Astrocyte (in vitro differentiated cells and primary cell): ENCODE data around the gene CTCFL. TPM values are rescaled to one million over a fixed set of nuclear protein-coding genes. Genes with fewer than 3 reads are reported as not detected.

ENCODE experiments used
- DNase-seq: peaks from one replicate; pipeline ENCODE4 v3.0.0-alpha.2; 2010; ENCODE audit warnings: low read depth
- FAIRE-seq: peaks from 2 replicates; lab custom pipeline; 2011; peaks lifted over from hg19 to GRCh38; lab: Jason Lieb, UNC
- H2AFZ ChIP-seq: 2 replicates; pipeline ENCODE4 v1.6.0; 2012; ENCODE audit warnings: low read depth, low read length, inconsistent platforms
- H3K27ac ChIP-seq: 2 replicates; pipeline ENCODE4 v1.5.1; 2011; ENCODE audit warnings: low read depth, low read length, inconsistent platforms
- H3K27me3 ChIP-seq: 2 replicates; pipeline ENCODE4 v1.6.0; 2011; ENCODE audit warnings: low read length, inconsistent platforms; ENCODE audit not compliant: insufficient read depth
- H3K36me3 ChIP-seq: 2 replicates; pipeline ENCODE4 v1.5.1; 2011; ENCODE audit warnings: low read length, inconsistent platforms; ENCODE audit not compliant: insufficient read depth
- H3K4me1 ChIP-seq: 2 replicates; pipeline ENCODE4 v1.5.1; 2011; ENCODE audit warnings: low read length, inconsistent platforms; ENCODE audit not compliant: insufficient read depth
- H3K4me2 ChIP-seq: 2 replicates; pipeline ENCODE4 v1.6.0; 2012; ENCODE audit warnings: low read length, inconsistent platforms
- H3K4me3 ChIP-seq: 2 replicates; pipeline ENCODE4 v1.5.1; 2011; ENCODE audit warnings: low read depth, mild to moderate bottlenecking, low read length, inconsistent platforms; ENCODE audit not compliant: insufficient read depth
- H3K79me2 ChIP-seq: 2 replicates; pipeline ENCODE4 v1.6.0; 2012; ENCODE audit warnings: mild to moderate bottlenecking, low read length, inconsistent platforms; ENCODE audit not compliant: insufficient read depth
- H3K9ac ChIP-seq: 2 replicates; pipeline ENCODE4 v1.6.0; 2012; ENCODE audit warnings: mild to moderate bottlenecking, low read length, inconsistent platforms
- H3K9me3 ChIP-seq: 2 replicates; pipeline ENCODE4 v1.5.1; 2012; ENCODE audit warnings: low read depth, mild to moderate bottlenecking, low read length, inconsistent platforms; ENCODE audit not compliant: insufficient read depth
- H4K20me1 ChIP-seq: 2 replicates; pipeline ENCODE4 v1.6.0; 2012; ENCODE audit warnings: low read length, inconsistent platforms; ENCODE audit not compliant: insufficient read depth
- H3K27ac Mint-ChIP-seq: one replicate; pipeline ENCODE4 v1.8.0; 2021; ENCODE audit warnings: mild to moderate bottlenecking, mixed read lengths; ENCODE audit not compliant: unreplicated experiment
- H3K27me3 Mint-ChIP-seq: one replicate; pipeline ENCODE4 v1.8.0; 2021; ENCODE audit warnings: low read depth, mixed read lengths; ENCODE audit not compliant: unreplicated experiment
- H3K36me3 Mint-ChIP-seq: one replicate; pipeline ENCODE4 v1.8.0; 2021; ENCODE audit warnings: low read depth, mixed read lengths; ENCODE audit not compliant: unreplicated experiment
- H3K4me1 Mint-ChIP-seq: one replicate; pipeline ENCODE4 v1.8.0; 2021; ENCODE audit warnings: low read depth, mixed read lengths; ENCODE audit not compliant: unreplicated experiment
- H3K4me3 Mint-ChIP-seq: one replicate; pipeline ENCODE4 v1.8.0; 2021; ENCODE audit warnings: mild to moderate bottlenecking, moderate library complexity, mixed read lengths; ENCODE audit not compliant: unreplicated experiment
- H3K9me3 Mint-ChIP-seq: one replicate; pipeline ENCODE4 v1.8.0; 2021; ENCODE audit warnings: mild to moderate bottlenecking, mixed read lengths; ENCODE audit not compliant: unreplicated experiment
- CTCF ChIP-seq: IDR thresholded peaks from 2 replicates; pipeline ENCODE4 v1.5.1; 2011; ENCODE audit warnings: low read depth, mild to moderate bottlenecking, inconsistent platforms, low read length, moderate library complexity; ENCODE audit not compliant: insufficient read depth
- EZH2 ChIP-seq: IDR thresholded peaks from 2 replicates; pipeline ENCODE4 v1.6.1; 2012; ENCODE audit warnings: mild to moderate bottlenecking, low read length, inconsistent platforms; ENCODE audit not compliant: insufficient read depth
- total RNA-seq: library from RNA; stranded (reverse); gene quantifications from 2 replicates; pipeline ENCODE4 v1.2.1, GENCODE V29; 2021

Gene CTCFL
- total RNA-seq, 1 donor from 2014 or later = not detected

DNA sequence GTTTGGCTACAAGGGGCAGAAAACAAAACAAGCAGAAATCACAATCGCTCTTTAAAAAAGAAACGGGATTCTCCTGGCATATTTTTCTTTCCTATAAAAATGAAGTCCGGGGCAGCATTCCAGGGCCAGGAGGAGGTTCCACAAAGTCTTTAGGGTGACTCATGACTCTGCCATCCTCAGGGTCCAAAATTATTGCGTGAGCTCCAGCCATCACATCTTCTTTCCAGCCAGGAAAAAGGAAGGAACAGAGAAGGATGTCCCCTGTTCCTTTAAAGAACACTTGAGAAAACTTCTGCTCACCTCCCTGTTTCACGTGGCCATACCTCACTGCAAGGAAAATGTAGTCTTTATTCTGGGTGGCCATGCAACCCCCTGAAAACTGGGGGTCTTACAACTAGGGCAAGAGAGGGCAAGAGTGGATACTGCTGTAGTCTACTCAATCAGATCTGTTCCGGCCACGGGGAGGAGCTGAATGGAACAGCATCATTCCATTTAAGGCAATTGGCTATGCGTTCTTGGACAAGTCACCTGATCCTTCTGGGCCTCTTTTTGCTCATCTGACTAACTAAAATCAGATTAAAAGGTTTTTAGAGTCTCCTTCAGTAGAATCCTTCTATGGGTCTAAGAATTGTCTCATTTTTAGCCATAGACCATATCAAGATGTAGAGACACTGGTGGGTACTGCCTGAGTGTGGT lies 49.4 kb downstream of the CTCFL start:
- Mint-ChIP-seq H3K27ac (no peak overlapping the region), H3K4me1 (peaks cover 2% of the 10 kb centered on the region), H3K36me3 (peaks cover 2% of the 10 kb centered on the region), H3K27me3 (peaks cover 28% of the 10 kb centered on the region), H3K4me3 (no peak overlapping the region), H3K9me3 (peaks cover 3% of the 10 kb centered on the region)
- Histone ChIP-seq H3K4me1 (no peaks in the 10 kb centered on the region), H2AFZ (no peak overlapping the region), H3K27me3 (peaks cover 27% of the 10 kb centered on the region), H3K79me2 (no peaks in the 10 kb centered on the region), H3K4me3 (no peak overlapping the region), H3K9ac (no peak overlapping the region), H3K36me3 (no peaks in the 10 kb centered on the region), H3K4me2 (no peak overlapping the region), H4K20me1 (no peaks in the 10 kb centered on the region), H3K27ac (no peak overlapping the region), H3K9me3 (no peaks in the 10 kb centered on the region)
- no peak for FAIRE-seq
- TF ChIP-seq EZH2 = no peak
- TF ChIP-seq CTCF = no peak
- DNase-seq = no peak

GRCh38 chr20:57474816-57475215 lies 50.1 kb downstream of the CTCFL start:
- Histone ChIP-seq H3K4me2 (no peak overlapping the region), H3K9ac (no peak overlapping the region)

More at GRCh38 chr20:57474816-57475215, 50.1 kb downstream of the CTCFL start:
- no peaks in the 10 kb centered on the region for H3K79me2 ChIP-seq
- Mint-ChIP-seq H3K36me3 (peaks cover 2% of the 10 kb centered on the region), H3K4me3 (no peak overlapping the region), H3K4me1 (peaks cover 2% of the 10 kb centered on the region), H3K27me3 (peaks cover 31% of the 10 kb centered on the region), H3K9me3 (peaks cover 3% of the 10 kb centered on the region), H3K27ac (no peak overlapping the region)
- no peaks in the 10 kb centered on the region for H3K36me3 ChIP-seq
- no peak overlapping the region for H3K27ac ChIP-seq
- TF ChIP-seq EZH2 (no peak), CTCF (no peak)
- no peak for DNase-seq
- H3K4me3 ChIP-seq = no peak overlapping the region
- no peaks in the 10 kb centered on the region for H4K20me1 ChIP-seq
- no peak overlapping the region for H2AFZ ChIP-seq
- H3K4me1 ChIP-seq = no peaks in the 10 kb centered on the region
- H3K9me3 ChIP-seq = no peaks in the 10 kb centered on the region
- no peak for FAIRE-seq
- H3K27me3 ChIP-seq = peaks cover 33% of the 10 kb centered on the region
